Adrenal gland (tissue), 5 donors: ENCODE measurements around the gene VKORC1.

Experiments used
- CTCF ChIP-seq, 6 experiments: fragments of 450-650 bp in 4 of 6; fragments of 200-600 bp in 2 of 6; sonication (generic) in 1 of 6; IDR thresholded peaks; 1 replicate in 5 of 6; 2 replicates in 1 of 6; pipeline versions ENCODE4 v1.5.1 to v1.8.0; 2016 to 2021; ENCODE audit warnings: antibody characterized with exemption in 6 of 6, mild to moderate bottlenecking in 2 of 6, moderate library complexity in 1 of 6
- POLR2A ChIP-seq, 2 donors: fragments of 450-650 bp; IDR thresholded peaks; one replicate each; pipeline ENCODE4 v1.6.1; 2017; ENCODE audit warnings: antibody characterized with exemption in 2 of 2, mild to moderate bottlenecking in 2 of 2, moderate library complexity in 1 of 2
- donor health status: DM: no; HTN: no; CAD: no.

- no peak for TF ChIP-seq POLR2A (IDR thresholded peaks at IDR 0.05)
- TF ChIP-seq CTCF (IDR thresholded peaks at IDR 0.05): no peak
Measured at GRCh38 chr16:31106509-31107464, 12.2 kb upstream of the VKORC1 start.
